HG03025 (cell line): ENCODE data around the gene AGRN.
"Not testable (repeated sequence)": the region's sequence is repeated elsewhere in the genome, so short reads cannot be mapped to it uniquely, and the experiment has no call there.

Source experiments
- ATAC-seq: cut with Tn5 transposase; IDR thresholded peaks from one replicate; pipeline ENCODE4 v1.9.1; 2021; ENCODE audit warnings: mild to moderate bottlenecking, moderate library complexity; ENCODE audit not compliant: unreplicated experiment, low FRiP score

Gene AGRN

DNA sequence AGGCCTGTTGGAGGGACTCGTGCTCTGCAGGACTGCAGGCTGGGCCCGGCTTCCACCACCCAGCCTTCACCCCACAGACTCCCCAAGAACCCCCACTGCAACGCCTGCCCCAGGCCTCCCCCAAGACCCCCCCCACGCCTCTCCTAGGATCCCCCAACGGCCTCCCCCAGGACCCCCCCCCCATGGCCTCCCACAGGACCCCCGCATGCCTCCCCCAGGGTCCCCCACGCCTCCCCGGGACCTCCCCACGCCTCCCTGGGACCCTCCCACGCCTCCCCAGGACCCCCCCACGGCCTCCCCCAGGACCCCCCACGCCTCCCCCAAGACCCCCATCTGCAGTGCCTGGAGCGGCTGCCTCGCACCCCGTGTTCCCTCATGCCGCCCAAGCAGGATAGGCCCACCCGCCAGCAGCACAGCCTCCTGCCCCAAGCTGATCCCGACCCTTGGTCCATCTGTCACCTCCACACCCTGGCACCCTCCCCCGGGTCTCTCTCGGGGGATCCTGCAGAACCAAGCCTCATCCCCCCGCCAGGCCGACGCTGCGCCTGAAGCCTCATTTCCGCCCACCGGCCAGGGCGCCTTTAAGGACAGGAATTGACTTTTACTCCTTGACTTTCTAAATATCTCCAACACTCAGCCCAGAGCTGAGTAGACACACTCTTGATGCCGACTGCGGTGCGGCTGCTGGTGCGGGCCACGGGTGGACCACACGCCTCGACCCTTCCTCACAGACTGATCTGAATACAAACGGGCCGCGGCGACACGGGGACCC lies 68.3 kb downstream of the AGRN start:
- ATAC-seq: no peak

DNA sequence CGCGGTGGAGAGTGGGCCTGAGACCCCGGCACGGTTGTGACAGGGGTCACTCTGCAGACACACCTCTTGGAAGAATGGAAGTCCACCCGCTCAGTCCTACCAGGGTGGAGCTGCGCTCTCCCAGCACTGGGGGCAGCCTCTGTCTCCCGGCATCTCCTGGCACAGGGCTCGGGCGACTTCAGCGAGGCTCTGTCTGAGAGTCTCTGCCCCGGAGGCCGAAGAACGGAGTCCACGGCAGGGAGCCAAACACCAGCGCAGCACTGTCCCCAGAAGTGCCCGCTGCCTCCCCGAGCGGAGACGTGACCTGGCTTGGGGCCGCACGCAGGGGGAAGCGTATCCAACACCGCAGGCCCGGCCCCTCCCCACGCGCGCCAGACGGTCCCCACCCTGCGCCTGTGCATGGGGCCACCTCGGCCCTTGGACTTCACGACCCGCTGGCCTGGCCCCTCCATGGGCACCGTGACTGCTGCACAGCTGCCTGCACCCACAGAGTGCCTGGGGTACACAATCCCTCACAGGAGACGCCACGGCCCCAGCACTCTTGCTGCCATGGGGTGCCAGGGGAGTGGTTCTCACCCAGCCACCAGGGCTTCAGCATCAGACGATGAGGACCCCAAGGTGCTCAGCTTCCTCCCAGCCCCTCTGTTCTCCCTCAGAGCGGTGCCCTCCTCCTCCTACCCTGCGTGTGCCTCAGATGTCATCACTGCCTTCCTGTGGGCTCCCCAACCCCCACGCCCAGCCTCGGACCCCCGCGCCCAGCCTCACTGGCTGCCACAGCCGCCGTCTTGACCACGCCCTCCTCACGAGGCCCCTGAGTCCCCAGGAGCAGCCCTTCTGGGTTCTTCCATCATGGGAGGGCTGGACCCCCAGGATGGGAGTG lies 69.1 kb downstream of the AGRN start:
- ATAC-seq: no peak

DNA sequence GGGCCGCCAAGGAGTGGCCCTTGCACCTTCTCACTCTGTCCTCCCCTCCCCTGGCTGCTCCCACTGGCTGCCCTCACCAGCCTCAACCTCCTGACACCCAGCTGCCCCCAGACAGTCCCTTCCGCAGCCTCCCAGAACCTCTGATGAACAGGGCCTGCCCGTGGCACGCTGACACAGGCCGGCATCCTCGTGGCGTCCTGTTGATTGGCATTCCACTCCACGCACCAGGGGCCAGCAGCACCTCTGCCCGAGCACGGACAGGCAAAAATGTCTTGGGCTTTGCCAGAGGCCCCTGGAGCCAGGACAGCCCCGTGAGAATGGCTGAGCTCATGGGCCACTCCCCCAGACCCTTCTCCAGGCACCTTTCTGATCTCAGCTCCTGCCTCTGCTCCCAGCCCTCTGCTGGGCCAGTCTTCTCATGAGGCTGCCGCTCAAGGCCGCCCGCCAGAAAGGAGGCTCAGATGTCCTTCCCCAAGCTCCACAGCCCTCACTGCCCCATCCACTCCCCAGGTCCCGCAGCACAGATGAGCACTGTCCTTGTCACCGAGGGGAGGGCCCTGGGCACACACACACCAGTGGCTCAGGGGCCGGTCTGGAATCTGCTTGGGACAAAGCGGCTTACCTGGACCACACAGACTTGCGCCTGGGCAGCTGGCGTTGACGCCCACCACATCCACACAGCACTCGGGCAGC lies 70.0 kb downstream of the AGRN start:
- ATAC-seq: no peak

DNA sequence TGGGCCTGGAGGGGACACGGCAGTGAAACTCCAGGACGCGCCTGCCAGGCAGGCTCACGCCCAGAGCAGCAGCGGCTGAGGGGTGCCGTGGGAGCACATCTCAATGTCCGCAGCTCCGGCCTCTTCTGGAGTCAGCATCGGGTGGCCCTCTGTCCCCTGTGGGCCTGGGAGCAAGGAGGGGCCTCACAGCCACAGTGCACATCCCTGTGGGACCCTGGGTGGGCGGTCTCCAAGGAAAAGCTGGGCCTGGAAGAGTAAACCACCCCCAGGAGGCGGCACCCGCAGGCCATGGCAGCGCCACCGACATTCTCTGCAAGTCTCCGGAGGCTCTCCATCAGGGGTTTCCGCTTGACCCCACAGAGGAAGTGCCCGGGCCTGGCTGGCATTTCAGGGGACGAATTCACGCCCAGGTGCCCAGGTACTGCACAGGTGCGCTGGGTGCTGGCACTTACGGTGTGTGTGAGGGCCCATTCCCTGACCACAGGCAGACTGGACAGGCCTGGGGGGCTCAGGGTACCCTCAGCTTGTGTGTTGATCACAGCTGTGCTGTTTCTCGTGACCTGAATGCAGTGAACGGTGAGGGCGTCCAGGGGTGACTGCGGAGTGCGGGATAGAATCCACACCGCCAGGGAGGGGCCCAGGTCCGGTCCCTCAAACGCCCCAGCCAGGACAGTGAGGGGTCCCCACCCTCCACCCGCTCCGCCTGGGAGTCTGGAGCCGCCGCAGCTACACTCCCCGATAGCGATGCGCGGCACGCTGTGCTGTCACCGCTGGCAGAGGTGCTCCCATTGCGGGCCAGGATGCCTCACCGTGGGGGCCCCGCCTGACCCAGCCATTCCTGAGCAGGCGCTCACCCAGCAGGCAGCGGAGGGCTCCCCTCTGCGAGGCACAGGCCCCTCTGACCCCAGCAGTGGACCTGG lies 70.8 kb downstream of the AGRN start:
- ATAC-seq: no peak

DNA sequence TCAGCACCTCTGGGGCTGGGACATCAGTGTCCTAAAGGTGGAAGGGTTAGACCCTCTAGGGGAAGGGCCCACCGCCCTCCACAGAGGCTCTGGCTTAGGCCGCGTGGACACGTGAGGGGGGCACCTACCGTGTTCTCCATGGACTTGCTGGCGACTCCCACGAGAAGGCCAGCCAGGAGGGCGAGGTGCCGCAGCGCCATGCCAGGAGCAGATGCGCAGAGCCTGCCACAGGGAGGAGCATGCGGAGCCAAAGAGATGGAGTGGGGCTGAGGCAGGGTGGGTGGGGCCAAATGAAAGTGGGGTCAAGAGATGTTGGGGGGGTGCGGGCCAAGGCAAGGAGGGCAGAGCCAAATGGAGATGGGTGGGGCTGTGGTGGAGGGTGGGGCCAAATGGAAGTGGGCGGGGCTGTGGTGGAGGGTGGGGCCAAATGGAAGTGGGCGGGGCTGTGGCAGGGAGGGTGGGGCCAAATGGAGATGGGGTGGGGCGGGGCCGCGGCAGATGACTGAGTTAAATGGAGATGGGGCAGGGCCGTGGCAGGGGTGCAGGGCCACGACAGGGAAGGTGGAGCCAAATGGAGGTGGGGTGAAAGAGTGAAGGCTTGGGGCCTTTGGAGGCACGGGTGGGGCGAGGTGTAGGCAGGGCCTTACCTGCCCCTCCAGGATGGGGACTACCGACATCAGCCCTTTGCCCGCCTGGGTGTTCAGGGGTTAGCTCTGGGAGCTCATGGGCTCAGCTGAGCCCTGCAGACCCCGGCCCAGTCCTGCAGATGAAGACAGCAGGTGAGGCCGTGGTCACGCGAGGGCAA lies 71.6 kb downstream of the AGRN start:
- no peak for ATAC-seq

DNA sequence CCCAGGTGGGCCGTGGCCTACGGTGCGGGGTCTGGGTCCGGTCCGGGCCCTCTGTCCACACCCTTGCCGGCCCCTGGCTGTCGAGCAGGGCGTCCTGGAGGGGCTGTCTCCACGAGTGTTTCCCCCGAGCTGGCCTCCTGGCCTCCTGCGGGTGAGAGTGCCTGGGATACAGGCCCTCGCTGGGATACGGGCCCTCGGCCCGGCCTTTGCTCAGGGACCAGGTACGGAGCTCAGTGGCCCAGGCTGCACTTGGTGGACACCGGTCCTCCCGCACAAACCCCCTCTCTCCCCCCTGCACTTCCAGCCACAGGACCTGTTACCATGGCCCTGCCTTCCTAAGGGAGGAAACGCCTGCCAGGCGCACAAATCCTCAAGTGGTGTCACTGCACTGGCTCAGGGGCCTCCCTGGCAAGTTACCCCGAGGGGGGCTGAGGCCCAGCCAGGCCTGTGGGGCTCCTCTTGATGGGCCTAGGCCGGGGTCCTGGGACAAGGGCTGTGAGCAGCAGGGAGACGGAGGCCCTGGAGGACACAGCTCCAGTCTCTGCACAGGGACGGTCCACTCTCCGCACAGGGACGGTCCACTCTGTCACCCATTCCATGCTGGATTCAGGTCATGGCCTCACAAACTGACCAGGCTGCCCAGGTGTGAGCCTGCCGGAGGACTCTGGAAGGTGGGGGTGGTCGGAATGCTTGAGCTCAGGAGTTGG lies 72.4 kb downstream of the AGRN start:
- no peak for ATAC-seq

DNA sequence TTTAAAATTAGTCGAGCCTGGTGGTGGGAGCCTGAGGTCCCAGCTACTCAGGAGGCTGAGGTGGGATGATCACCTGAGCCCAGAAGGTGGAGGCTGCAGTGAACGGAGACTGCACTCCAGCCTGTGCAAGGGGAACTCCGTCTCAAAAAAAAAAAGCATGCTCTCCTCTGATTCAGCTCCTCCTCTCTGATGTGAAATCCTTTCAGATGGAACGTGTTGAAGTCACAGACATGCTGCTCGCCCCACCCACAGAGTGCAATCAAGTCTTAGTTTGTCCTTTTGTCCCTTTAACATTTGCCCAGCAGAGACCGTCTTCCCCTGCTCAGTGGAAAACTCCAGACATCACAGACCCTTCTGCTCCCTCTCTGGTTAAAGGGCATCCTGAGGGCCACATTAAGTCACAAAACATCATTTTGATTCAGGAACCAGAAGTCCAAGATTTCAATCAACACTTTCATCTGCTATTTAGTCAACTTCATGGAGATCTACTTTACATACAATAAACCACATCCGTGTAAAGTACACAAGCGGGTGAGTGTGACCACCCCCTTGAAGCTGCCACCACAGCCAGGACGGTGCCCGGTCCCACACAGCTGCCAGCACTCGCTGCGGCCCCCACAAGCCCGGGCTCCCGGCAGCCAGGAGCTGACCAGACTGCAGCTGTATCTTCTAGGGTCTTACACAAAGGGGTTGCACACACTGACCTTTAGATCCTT lies 73.1 kb downstream of the AGRN start:
- ATAC-seq: no peak

DNA sequence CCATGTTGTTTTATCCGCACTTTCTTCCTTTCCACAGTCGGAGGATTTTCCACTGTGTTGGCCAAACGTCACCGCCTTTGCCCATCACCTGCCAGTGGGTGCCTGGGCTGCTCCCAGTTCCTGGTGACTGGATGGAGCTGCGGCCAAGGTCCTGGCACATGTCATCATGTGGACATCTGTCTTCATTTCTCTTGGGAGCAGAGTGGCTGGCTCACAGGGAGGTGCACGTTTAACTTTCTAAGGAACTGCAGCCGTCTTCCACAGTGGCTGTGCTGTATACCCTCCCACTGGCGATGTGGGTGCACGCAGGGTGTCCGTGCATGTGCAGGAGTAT lies 73.7 kb downstream of the AGRN start:
- ATAC-seq: no peak

DNA sequence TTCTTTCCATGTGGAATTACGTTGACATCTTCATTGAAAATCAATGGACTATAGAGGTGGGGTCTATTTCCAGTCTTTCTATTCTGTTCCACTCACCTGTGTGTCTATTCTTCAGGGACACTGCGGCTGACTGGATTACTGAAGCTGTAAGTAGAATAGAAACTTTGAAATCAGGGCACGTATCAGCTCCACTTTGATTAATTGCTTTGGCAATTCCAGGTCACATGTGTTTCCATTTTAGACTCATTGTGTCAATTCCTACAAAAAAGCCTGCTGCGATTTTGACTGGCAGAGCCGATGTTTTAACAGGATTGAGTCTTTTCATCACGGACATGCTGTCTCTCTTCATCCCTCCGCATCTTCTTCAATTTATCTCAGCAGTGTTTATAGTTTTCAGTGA lies 75.1 kb downstream of the AGRN start:
- no peak for ATAC-seq

DNA sequence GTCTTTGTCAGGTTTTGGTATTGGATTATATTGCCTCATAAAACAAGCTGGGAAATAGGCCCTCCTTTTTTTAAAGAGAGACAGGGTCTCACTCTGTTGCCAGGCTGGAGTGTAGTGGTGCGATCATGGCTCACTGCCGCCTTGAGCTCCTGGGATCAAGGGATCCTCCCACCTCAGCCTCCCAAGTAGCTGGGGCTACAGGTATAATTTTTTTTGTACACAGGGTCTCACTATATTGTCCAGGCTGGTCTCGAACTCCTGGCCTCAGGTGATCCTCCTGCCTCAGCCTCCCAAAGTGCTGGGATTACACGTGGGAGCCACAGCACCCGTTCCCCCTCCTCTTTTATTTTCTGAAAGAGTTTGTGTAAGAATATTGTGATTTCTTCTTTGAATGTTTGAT lies 76.2 kb downstream of the AGRN start:
- not testable (repeated sequence) for ATAC-seq

DNA sequence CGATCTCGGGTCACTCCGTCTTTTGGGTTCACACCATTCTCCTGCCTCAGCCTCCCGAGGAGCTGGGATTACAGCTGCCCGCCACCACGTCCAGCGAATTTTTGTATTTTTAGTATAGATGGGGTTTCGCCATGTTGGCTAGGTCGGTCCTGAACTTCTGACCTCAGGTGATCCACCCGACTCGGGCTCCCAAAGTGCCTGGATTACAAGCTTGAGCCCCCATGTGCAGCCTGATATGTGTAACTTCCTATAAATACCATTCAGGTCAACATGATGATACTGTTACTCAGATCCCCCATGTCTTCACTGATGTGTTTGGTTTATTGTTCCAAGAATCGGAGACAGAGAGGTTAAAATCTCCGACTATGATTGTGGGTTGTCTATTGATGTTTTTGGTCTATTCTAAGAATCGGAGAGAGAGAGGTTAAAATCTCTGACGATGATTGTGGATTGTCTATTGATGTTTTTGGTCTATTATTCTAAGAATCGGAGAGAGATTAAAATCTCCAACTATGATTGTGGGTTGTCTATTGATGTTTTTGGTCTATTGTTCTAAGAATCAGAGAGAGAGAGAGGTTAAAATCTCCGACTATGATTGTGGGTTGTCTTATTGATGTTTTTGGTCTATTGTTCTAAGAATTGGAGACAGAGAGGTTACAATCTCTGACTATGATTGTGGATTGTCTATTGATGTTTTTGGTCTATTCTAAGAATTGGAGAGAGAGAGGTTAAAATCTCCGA lies 78.9 kb downstream of the AGRN start:
- no peak for ATAC-seq

DNA sequence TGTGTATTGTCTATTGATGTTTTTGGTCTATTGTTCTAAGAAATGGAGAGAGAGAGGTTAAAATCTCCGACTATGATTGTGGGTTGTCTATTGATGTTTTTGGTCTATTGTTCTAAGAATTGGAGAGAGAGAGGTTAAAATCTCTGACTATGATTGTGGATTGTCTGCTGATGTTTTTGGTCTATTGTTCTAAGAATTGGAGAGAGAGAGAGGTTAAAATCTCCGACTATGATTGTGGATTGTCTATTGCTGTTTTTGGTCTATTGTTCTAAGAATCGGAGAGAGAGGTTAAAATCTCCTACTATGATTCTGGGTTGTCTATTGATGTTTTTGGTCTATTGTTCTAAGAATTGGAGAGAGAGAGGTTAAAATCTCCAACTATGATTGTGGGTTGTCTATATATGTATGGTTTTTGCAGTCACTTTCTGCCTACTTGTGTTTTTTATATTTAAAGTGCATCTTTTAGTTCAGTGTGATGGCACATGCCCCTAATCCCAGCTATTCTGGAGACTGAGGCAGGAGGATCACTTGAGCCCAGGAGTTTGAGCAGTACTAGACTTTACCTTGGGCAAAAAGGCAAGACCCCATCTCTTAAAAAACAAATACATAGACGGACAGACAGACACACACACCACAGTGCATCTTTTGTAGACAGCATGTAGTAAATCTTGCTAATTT lies 79.7 kb downstream of the AGRN start:
- no peak for ATAC-seq

DNA sequence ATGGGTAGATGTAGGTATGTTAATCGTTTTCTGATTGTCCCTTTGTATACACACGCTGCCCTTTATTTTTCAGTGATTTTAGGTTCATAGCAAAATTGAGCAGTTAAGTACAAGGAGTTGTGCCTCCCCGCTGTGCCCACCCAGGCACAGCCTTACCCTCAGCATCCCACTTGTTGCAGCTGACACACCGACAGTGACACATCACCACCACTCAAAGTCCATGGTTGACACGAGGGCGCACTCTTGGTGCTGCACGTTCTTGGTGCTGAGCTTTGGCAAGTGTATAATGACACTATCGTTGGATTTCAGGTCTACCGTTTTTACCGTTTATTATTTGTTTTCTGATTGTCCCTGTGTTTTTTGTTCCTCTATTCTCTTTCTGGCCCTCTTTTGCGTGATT lies 80.4 kb downstream of the AGRN start:
- no peak for ATAC-seq

DNA sequence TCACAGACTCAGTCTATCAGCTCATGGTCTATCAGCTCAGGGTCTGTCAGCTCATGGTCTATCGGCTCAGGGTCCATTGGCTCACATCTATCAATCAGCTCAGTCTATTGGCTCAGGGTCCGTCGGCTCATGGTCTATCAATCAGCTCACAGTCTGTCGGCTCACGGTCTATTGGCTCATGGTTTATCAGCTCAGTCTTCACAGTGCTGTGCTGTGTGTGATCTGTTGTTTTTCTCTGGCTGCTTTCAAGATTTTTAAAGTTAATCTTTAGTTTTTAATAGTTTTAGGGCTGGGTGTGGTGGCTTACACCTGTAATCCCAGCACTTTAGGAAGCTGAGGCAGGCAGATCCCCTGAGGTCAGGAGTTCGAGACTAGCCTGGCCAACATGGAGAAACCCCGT lies 81.6 kb downstream of the AGRN start:
- no peak for ATAC-seq

DNA sequence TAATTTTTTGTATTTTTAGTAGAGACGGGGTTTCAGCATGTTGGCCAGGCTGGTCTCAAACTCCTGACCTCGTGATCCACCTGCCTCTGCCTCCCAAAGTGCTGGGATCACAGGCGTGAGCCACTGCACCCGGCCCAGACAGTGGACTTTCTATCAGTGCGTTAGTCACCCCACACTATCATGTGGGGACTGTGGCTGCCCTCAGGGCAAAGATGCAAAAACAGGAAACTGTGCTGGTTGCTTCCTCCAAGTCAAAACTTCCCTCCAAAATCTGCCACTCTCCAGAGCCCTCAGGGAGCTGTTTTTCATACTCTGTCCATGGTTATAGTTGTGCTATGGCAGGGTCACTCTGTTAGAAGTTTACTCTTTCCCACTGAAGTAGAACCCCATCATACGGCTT lies 84.2 kb downstream of the AGRN start:
- ATAC-seq: not testable (repeated sequence)
